Central memory CD8-positive, alpha-beta T cell (primary cell): ENCODE data around the gene NR4A1.
A peak's percentile ranks its signal among the peaks of the same experiment; 100 is the strongest.

Experiments
- ATAC-seq: fragments of 150-1000 bp; cut with Tn5 transposase; replicated peaks from 2 replicates; pipeline ENCODE4 v1.10.0; 2022; ENCODE audit warnings: mild to moderate bottlenecking, moderate FRiP score, moderate number of reproducible peaks; ENCODE audit not compliant: poor library complexity, severe bottlenecking; ENCODE audit errors: extremely low read depth
- DNase-seq, 2 donors: peaks; one replicate each; pipeline ENCODE4 v3.0.0; 2021; ENCODE audit warnings: low spot score in 2 of 2
- H3K27ac Mint-ChIP-seq: one replicate; pipeline ENCODE4 v1.8.0; 2022; ENCODE audit warnings: low read depth, mild to moderate bottlenecking, moderate library complexity, mixed read lengths
- H3K27me3 Mint-ChIP-seq: one replicate; pipeline ENCODE4 v1.8.0; 2022; ENCODE audit warnings: mixed read lengths
- H3K36me3 Mint-ChIP-seq: one replicate; pipeline ENCODE4 v1.8.0; 2022; ENCODE audit warnings: mild to moderate bottlenecking, moderate library complexity, mixed read lengths; ENCODE audit not compliant: insufficient read depth
- H3K4me1 Mint-ChIP-seq: one replicate; pipeline ENCODE4 v1.8.0; 2022; ENCODE audit warnings: mixed read lengths
- H3K4me3 Mint-ChIP-seq: one replicate; pipeline ENCODE4 v1.8.0; 2022; ENCODE audit warnings: mild to moderate bottlenecking, moderate library complexity, mixed read lengths
- H3K9me3 Mint-ChIP-seq: one replicate; pipeline ENCODE4 v1.8.0; 2022; ENCODE audit warnings: mixed read lengths

Gene NR4A1

DNA sequence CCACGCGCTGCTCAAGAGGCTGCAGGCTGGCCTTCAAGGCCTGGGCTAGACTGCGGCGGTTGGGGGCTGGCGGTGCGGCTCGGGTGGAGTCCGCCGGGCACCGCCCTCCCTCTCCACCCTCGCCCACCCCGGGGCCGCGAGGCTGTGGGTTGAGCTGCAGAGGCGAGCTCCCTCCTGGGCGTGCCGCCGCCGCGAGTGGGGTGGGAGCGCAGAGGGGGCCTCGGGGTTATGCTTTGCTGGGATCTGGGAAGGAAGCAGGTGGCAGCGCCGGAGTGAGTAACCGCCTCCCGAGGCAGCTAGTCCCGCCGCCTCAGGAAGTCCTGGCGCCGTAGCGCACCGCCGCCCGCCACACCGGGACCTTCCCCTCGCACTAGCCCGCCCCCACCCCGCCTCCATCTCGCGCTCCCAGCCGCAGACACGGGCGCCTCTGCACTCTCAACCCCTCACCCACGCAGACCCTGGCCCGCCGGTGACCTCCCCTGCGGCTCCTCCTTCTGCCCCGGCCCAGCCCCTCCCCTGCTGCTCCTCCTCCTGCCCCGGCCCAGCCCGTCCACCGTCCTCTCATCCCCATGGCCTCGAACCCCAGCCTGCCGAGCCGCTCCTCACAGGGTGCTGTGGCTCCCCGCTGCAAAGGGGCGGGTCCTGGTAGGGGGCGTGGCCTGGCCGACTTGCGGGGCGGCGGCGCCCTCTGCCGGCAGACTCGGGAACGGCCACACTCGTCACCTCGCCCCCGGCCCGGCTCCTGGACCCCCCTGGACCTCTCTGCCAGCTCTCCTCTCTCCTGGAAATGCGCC is 27.9 kb upstream of the NR4A1 start:
- H3K4me1 Mint-ChIP-seq, result peaks cover 25% of the 10 kb centered on the region
- H3K4me3 Mint-ChIP-seq, result peak overlapping the region; percentile 74
- peaks cover 9% of the 10 kb centered on the region for H3K36me3 Mint-ChIP-seq
- H3K27me3 Mint-ChIP-seq, result no peaks in the 10 kb centered on the region
- peak; percentile 63 for ATAC-seq
- H3K9me3 Mint-ChIP-seq, result no peaks in the 10 kb centered on the region
- H3K27ac Mint-ChIP-seq, result peak overlapping the region; percentile 59
- peak; percentile 76 to 89 for DNase-seq

DNA sequence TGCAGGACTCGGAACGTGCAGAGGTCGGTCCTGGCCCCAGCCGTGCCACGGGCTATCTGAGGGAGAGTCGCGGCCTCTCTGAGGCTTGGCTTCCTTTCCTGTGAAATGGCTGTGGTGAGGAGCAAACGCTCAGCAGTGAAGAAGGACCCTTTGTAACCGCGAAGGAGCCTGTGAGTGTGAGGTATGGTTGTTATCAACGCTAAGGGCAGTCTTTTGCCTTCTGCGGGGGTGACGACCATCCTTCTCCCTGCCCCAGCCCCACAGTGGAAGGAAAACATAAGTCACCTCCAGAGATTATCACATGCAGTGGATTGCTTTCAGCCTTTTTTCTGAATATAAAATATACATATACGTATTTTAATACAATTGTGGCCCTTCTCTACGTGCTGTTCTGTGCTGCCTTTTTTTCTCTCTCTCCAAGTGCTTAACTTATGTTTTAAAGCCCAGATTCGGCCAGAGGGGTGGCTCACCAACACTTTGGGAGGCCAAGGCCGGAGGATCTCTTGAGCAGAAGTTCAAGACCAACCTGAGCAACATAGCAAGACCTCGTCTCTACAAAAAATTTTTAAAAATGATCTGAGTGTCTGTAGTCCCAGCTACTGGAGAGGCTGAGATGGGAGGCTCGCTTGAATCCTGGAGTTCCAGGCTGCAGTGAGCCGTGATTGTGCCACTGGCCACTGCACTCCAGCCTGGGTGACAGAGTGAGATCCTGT is 27.1 kb upstream of the NR4A1 start:
- no peak for ATAC-seq
- H3K4me1 Mint-ChIP-seq, result peaks cover 25% of the 10 kb centered on the region
- peaks cover 7% of the 10 kb centered on the region for H3K36me3 Mint-ChIP-seq
- H3K27ac Mint-ChIP-seq, result peak overlapping the region; percentile 59
- peak overlapping the region; percentile 74 for H3K4me3 Mint-ChIP-seq
- H3K27me3 Mint-ChIP-seq, result no peaks in the 10 kb centered on the region
- DNase-seq, result no peak
- no peaks in the 10 kb centered on the region for H3K9me3 Mint-ChIP-seq

DNA sequence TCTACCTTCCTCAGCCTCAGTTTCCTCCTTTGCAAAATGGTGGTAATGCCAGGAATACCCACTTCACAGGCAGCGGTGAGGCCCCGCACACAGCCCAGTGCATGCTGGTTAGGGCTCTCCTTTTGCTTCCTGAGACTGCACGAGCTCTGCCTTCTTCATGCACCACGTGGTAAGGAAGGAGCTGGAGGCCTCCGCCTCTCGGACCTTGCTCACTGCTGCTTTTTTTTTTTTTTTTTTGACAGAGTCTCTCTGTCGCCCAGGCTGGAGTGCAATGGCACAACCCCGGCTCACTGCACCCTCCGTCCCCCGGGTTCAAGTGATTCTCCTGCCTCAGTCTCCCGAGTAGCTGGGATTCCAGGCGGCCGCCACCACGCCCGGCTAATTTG is 26.4 kb upstream of the NR4A1 start:
- Mint-ChIP-seq H3K4me3 (peak overlapping the region; percentile 74), H3K27me3 (no peaks in the 10 kb centered on the region), H3K36me3 (peaks cover 6% of the 10 kb centered on the region), H3K4me1 (peaks cover 25% of the 10 kb centered on the region), H3K9me3 (no peaks in the 10 kb centered on the region), H3K27ac (peak overlapping the region; percentile 79)
- ATAC-seq (no peak), DNase-seq (no peak)

DNA sequence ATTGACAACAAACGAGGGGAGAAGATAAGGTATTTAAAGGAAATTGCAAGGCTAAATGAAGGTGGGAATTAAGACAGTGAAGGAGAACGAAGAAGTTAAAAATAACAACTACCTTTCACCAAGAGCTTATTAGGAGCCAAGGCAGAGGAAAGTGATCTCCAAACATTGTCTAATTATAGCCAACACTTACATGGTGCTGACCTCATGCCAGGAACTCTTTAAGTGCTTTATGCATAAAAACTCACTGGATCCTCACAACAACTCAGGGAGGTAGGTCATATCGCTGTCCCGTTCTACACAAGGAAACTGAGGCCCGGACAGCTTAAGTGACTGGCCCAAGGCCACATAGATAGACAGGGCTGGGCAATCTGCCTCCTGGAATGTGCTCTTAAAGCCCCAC is 25.0 kb upstream of the NR4A1 start:
- H3K4me3 Mint-ChIP-seq, result no peak overlapping the region
- H3K27me3 Mint-ChIP-seq, result no peaks in the 10 kb centered on the region

DNA sequence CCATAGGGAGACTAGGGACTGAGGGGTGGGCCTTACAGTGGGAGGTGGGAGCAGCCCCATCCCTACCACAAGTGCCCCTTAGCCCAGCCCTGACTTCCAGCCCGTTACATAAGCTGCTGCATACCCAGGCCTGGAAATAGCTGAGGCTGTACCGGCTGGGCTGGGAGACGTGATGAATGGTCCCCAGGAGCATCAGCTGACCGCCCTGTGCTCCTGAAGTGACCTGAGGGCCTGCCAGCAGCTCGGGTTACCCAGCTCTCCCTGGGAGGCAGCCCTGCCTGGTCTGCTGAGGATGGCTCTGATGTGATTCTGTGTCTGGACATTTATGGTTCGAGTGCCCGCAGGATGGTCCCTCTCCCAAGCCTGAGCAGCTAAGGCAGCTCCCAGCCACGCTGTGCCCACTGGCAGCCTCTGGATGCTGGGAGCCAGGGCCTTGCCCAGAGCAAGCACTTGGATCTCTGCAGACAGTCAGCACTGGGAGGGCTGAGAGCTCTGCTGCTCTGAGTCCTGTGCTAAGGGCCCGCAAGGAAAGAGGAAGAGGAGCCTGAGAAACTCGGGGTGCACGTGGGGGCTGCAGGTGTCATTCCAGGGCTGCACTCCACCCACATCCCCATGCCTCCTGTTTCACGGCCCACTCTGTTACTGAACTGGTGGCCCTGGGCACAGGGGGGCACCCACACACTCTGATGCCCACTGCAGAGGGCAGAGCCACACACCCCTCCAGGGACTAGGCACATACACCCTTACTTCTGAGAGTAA is 24.0 kb upstream of the NR4A1 start:
- Mint-ChIP-seq H3K27me3 (no peaks in the 10 kb centered on the region), H3K4me3 (no peak overlapping the region), H3K4me1 (peaks cover 25% of the 10 kb centered on the region), H3K27ac (no peak overlapping the region), H3K36me3 (peaks cover 5% of the 10 kb centered on the region), H3K9me3 (no peaks in the 10 kb centered on the region)
- ATAC-seq, result no peak
- no peak for DNase-seq

More for the DNA sequence above, 25.0 kb upstream of the NR4A1 start:
- H3K4me1 Mint-ChIP-seq, result peaks cover 25% of the 10 kb centered on the region
- H3K27ac Mint-ChIP-seq, result peak overlapping the region; percentile 79
- H3K9me3 Mint-ChIP-seq, result no peaks in the 10 kb centered on the region
- no peak for DNase-seq
- H3K36me3 Mint-ChIP-seq, result peaks cover 5% of the 10 kb centered on the region
- no peak for ATAC-seq

DNA sequence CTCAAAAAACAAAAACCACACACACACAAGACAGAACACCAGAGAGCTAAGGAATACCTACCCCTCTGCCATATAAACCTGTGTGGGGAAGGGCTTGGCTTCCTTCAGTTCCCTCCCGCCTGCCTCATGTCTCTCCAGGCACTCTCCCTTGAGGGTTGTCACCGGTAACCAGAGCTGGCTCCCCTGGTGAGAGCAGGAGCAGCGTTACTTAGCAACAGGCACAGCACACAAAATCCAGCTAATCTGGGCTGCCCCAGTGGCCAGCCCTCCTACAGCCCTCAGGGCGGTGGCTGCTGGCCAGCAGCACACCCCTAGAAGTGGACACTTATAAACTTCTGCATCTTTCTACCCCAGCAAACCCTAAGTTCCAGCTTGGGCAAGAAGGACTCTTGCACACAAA is 21.6 kb upstream of the NR4A1 start:
- H3K27me3 Mint-ChIP-seq, result no peaks in the 10 kb centered on the region
- H3K27ac Mint-ChIP-seq, result no peak overlapping the region
- H3K9me3 Mint-ChIP-seq, result no peaks in the 10 kb centered on the region
- peaks cover 34% of the 10 kb centered on the region for H3K4me1 Mint-ChIP-seq
- DNase-seq (no peak), ATAC-seq (no peak)
- no peak overlapping the region for H3K4me3 Mint-ChIP-seq
- H3K36me3 Mint-ChIP-seq, result peaks cover 3% of the 10 kb centered on the region

DNA sequence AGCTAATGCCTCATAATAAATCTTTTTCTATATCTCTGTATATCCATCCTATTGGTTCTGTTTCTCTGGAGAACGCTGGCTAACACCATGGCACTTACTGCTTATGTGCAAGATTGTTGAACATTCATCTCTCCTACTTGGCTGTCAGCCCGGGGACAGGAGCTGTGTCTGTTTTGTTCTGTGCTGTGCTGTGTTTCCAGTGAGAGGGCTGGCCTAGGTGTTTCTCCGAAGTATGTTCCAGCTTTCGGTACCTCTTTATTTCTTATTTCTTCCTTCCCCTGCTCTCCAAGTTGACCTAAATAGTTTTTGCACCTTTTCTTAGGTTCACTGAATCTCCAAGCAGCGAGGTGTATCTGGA is 18.8 kb upstream of the NR4A1 start:
- peak; percentile 5 for ATAC-seq

DNA sequence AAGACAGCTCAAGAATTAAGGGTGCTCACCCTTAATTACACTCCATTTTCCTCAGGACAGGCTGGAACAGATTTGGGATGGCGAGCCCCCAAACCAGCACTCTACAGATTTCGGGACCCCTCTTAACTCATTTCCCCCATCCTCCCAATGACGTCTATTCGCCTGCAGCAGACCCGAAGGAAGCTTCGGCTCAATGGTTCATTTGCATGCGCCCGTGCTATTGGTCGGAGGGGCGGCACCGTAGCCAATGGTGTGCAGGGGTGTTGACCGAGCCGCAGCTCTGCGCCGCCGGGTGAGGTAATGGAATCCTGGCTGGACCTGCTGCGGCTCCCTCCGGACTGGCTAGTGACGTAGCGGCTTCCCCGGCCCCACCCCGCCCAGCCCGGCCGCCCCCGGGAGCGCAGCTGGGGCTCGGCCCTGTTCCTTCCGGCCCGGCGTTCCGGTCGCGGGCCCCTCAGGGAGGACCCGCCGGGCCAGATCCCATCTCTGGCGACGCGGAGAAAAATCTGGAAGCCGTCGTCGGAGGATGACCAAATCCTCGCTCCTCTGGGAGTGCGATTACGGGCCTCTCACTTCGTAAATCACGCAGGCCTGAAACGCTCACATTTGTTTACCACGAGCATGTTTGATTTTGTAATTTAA is 18.3 kb upstream of the NR4A1 start:
- Mint-ChIP-seq H3K9me3 (no peaks in the 10 kb centered on the region), H3K4me3 (peak overlapping the region; percentile 71), H3K4me1 (peaks cover 20% of the 10 kb centered on the region), H3K27me3 (no peaks in the 10 kb centered on the region), H3K36me3 (peaks cover 5% of the 10 kb centered on the region), H3K27ac (peak overlapping the region; percentile 72)
- peak; percentile 83 for ATAC-seq
- peak; percentile 66 for DNase-seq

More for the DNA sequence above, 18.8 kb upstream of the NR4A1 start:
- H3K36me3 Mint-ChIP-seq, result peaks cover 5% of the 10 kb centered on the region
- no peak for DNase-seq
- peak overlapping the region; percentile 72 for H3K27ac Mint-ChIP-seq
- peak overlapping the region; percentile 71 for H3K4me3 Mint-ChIP-seq
- H3K9me3 Mint-ChIP-seq, result no peaks in the 10 kb centered on the region
- H3K27me3 Mint-ChIP-seq, result no peaks in the 10 kb centered on the region
- H3K4me1 Mint-ChIP-seq, result peaks cover 20% of the 10 kb centered on the region

DNA sequence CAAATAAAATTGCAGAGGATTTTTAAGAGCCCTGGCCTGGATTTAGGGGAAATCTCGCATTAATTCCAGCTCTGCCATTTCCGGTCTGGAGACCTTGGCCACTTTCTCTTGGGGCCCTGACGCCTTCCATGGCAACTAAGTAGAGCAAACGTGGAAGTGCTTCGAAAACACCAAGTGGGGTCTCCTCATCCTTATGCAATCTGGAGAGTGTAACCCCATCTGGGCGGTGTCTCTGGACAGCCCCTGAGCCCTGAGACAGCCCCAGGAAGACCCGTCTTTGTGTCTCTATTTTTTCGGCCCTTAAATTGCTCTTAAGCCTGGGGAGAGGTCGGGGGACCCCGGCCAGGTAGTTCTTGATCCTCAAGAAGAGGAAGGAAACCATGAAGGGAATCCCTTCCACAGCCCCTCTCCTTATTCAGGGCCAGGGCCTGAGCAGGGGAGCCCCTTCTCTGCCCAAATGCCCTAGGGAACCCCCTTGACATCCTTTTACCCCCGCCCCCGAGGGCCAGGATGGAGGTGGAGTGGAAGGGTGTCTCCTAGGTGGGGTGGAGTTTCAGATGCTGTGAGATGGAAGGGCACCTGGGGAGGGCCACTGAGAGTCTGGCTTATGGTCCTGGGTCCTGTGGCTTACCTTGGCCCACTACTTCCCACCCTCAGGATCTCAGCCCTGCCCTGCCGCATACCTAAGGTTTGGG is 17.6 kb upstream of the NR4A1 start:
- peak overlapping the region; percentile 47 for H3K27ac Mint-ChIP-seq
- no peaks in the 10 kb centered on the region for H3K27me3 Mint-ChIP-seq
- no peak for DNase-seq
- H3K36me3 Mint-ChIP-seq, result peaks cover 5% of the 10 kb centered on the region
- peaks cover 20% of the 10 kb centered on the region for H3K4me1 Mint-ChIP-seq
- H3K4me3 Mint-ChIP-seq, result peak overlapping the region; percentile 71
- no peak for ATAC-seq
- H3K9me3 Mint-ChIP-seq, result no peaks in the 10 kb centered on the region

DNA sequence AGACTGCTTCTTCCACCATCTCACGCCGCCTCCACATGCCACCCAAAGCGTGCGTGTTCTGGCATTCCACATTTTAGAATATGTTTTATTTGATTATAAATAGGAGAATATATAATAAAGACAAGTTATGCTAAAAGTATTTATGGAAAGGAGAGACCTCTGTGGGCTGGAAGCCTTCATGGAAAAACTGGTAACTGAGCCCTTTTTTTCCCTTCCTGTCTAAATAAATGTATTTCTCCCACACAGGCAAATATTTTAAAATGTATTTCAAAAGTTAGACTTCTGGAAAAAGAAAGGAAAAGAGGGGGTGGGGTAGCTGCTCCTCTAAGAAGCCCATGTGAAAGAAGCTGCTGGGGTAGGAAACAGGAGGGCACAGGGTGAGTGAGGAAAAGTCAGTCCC is 16.1 kb upstream of the NR4A1 start:
- Mint-ChIP-seq H3K27ac (no peak overlapping the region), H3K36me3 (peaks cover 5% of the 10 kb centered on the region), H3K9me3 (no peaks in the 10 kb centered on the region), H3K27me3 (no peaks in the 10 kb centered on the region), H3K4me1 (peaks cover 20% of the 10 kb centered on the region), H3K4me3 (no peak overlapping the region)
- no peak for ATAC-seq
- no peak for DNase-seq

DNA sequence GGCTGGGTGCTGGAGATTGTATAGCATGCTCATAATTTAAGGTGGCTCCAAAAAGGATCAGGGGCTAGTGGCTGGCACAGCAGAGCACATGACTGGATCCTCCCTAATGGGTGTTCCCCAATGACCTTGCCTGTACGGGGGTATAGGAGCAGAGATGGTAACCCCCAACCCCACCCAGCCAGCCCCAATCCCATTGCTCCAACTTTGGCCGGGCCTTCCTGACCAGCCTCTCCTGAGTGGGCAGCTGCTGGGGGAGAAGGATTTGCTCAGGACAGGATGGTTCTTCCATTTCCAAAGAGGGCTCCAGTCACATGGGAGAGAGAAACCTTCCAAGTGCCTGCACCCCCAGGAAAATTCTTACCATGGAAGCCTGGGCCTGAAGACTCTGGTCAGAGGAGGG is 15.3 kb upstream of the NR4A1 start:
- DNase-seq (no peak), ATAC-seq (no peak)
- Mint-ChIP-seq H3K9me3 (no peaks in the 10 kb centered on the region), H3K36me3 (peaks cover 5% of the 10 kb centered on the region), H3K27me3 (no peaks in the 10 kb centered on the region), H3K4me1 (peaks cover 20% of the 10 kb centered on the region), H3K4me3 (peak overlapping the region; percentile 52), H3K27ac (peak overlapping the region; percentile 71)
